Prostate gland (tissue), 2 donors: Measurements from ENCODE around the gene RAB6B. TPM values are rescaled to one million over a fixed set of nuclear protein-coding genes. Genes with fewer than 3 reads are reported as not detected.
A peak's percentile ranks its signal among the peaks of the same experiment; 100 is the strongest.

Experiments used
- DNase-seq: peaks from one replicate; pipeline ENCODE4 v3.0.0-alpha.2; 2019; ENCODE audit warnings: low spot score
- H3K27ac ChIP-seq, 2 donors: fragments of 200-600 bp; sonication (generic); 2 replicates each; pipeline ENCODE4 v1.5.1; 2017 to 2019
- H3K27me3 ChIP-seq: fragments of 200-600 bp; sonication (generic); replicated peaks from 2 replicates; pipeline ENCODE4 v1.5.1; 2019; ENCODE audit not compliant: insufficient read depth
- H3K36me3 ChIP-seq, 2 donors: fragments of 200-600 bp; sonication (generic); 1 replicate in 1 of 2; 2 replicates in 1 of 2; pipeline versions ENCODE4 v1.5.1 to v1.8.1; 2017 to 2019
- H3K4me1 ChIP-seq: fragments of 200-600 bp; sonication (generic); replicated peaks from 2 replicates; pipeline ENCODE4 v1.5.1; 2019
- H3K4me3 ChIP-seq, 2 donors: fragments of 200-600 bp; sonication (generic); 2 replicates each; pipeline ENCODE4 v1.5.1; 2017 to 2019
- H3K9me3 ChIP-seq: fragments of 200-600 bp; sonication (generic); 2 replicates; pipeline ENCODE4 v1.5.1; 2017
- POLR2A ChIP-seq: fragments of 450-650 bp; IDR thresholded peaks from one replicate; pipeline ENCODE4 v1.6.1; 2016; ENCODE audit warnings: antibody characterized with exemption, mild to moderate bottlenecking
- POLR2AphosphoS5 ChIP-seq: sonication (generic); formaldehyde crosslinking; IDR thresholded peaks from one replicate; pipeline ENCODE4 v1.6.1; 2017; ENCODE audit warnings: antibody characterized with exemption
- WGBS: methylation state at CpG from one replicate; pipeline ENCODE4 v1.1.5; 2018; 5-methylcytosine and 5-hydroxymethylcytosine counted together
- intact Hi-C: fragments of 100-400 bp; cut with DNase I; formaldehyde crosslinking; loops from one replicate; pipeline ENCODE4 v1.14.2; 2022
- total RNA-seq, 2 donors: library from RNA; depleted of rRNA; stranded (reverse); fragments of >200 nt; gene quantifications; one replicate each; pipeline ENCODE4 v1.1.0, GENCODE V29; 2016
- TF ChIP-seq, protein P1 (sequence below), 4 experiments: fragments of 200-600 bp in 2 of 4; fragments of 450-650 bp in 2 of 4; sonication (generic) in 2 of 4; IDR thresholded peaks; 1 replicate in 3 of 4; 2 replicates in 1 of 4; pipeline ENCODE4 v1.5.1; 2016 to 2019; ENCODE audit warnings: antibody characterized with exemption in 4 of 4, mild to moderate bottlenecking in 2 of 4, moderate library complexity in 2 of 4

Gene RAB6B
- total RNA-seq, 2 donors from 2014 or later, result 4.5 to 7.1 TPM

DNA sequence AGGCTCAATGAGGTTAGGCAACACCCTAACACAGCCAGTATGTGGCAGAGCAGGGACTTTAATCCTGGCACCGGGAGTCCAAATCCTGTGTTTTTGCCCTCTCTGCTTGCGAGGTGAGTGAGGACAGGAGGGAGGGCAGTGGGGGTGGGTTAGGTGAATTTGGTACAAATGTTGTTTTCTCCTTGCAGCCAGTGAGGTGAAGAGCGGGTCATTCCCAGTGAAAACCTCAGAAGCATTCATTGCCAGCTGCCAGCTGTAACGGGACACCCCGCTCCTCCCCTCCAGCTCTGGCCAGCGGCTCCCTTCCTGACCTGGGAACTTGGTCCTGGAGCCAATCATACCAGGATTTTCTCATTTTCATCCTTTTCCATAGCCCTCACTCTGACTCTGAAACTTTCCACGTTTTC is 45.7 kb upstream of the RAB6B start:
- H3K27ac ChIP-seq, result no peak overlapping the region
- no peaks in the 10 kb centered on the region for H3K9me3 ChIP-seq
- TF ChIP-seq, protein P1, sequence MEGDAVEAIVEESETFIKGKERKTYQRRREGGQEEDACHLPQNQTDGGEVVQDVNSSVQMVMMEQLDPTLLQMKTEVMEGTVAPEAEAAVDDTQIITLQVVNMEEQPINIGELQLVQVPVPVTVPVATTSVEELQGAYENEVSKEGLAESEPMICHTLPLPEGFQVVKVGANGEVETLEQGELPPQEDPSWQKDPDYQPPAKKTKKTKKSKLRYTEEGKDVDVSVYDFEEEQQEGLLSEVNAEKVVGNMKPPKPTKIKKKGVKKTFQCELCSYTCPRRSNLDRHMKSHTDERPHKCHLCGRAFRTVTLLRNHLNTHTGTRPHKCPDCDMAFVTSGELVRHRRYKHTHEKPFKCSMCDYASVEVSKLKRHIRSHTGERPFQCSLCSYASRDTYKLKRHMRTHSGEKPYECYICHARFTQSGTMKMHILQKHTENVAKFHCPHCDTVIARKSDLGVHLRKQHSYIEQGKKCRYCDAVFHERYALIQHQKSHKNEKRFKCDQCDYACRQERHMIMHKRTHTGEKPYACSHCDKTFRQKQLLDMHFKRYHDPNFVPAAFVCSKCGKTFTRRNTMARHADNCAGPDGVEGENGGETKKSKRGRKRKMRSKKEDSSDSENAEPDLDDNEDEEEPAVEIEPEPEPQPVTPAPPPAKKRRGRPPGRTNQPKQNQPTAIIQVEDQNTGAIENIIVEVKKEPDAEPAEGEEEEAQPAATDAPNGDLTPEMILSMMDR (IDR thresholded peaks at IDR 0.05), result no peak
- peak; percentile 32 for TF ChIP-seq POLR2AphosphoS5
- H3K36me3 ChIP-seq, result no peaks in the 10 kb centered on the region
- no peak for DNase-seq
- no peak overlapping the region for H3K4me3 ChIP-seq
- intact Hi-C loops, result no loop called here
- 27% methylated on average over 7 of the region's 7 CpGs for WGBS
- peaks cover 16% of the 10 kb centered on the region for H3K4me1 ChIP-seq
- no peaks in the 10 kb centered on the region for H3K27me3 ChIP-seq

DNA sequence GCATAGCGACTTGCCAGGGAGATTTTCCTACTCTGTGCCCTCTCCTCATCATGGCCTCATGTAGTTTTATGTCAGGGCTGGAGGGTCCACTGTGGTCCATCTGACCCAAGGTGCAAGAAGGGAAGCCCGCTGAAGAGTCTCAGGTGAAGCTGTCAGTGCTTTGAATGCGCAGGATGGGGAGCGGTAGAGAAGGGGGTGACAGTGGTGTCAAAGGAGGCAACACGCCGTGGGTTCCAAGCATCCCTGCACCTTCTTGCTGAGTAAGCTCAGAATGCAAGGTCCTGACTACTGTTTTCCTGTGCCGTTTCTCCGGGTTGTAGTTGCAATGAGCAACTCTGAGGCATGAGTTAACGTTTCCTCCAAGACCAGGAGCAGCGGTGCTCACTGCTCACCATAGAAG is 44.9 kb upstream of the RAB6B start:
- no peak for TF ChIP-seq POLR2A
- H3K9me3 ChIP-seq, result no peaks in the 10 kb centered on the region
- no peaks in the 10 kb centered on the region for H3K36me3 ChIP-seq
- 88% methylated on average over 10 of the region's 10 CpGs for WGBS
- intact Hi-C loops, result no loop called here
- H3K27me3 ChIP-seq, result no peaks in the 10 kb centered on the region
- H3K4me3 ChIP-seq, result no peak overlapping the region
- no peak for DNase-seq
- peaks cover 16% of the 10 kb centered on the region for H3K4me1 ChIP-seq
- no peak overlapping the region for H3K27ac ChIP-seq

DNA sequence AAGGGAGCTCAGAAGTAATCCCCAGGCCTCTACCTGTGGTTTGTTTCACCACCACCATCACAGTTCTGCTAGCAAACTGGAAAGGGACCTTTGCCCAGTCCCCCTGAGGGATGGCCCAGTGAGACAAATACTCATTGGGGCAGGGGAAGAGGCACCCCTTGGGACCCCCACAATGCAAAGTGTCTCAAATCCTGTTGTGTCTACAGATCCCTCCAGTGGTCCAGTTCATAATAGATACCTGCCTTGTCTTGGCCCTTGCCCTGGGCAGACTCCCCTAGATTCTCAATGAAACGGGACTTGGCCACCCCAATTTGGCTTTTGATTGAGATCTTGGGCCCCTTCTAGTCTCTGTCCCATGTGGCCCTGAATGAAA is 43.8 kb upstream of the RAB6B start:
- intact Hi-C loops, result loop anchor here (10.0 kb wide), 1 partner anchor 535 kb away; no protein-coding TSS in a partner anchor
- H3K4me1 ChIP-seq, result peaks cover 10% of the 10 kb centered on the region
- WGBS, result 89% methylated on average over 1 of the region's 1 CpG
- H3K27ac ChIP-seq, result no peak overlapping the region
- H3K9me3 ChIP-seq, result no peaks in the 10 kb centered on the region
- H3K4me3 ChIP-seq, result no peak overlapping the region
- no peaks in the 10 kb centered on the region for H3K36me3 ChIP-seq
- no peaks in the 10 kb centered on the region for H3K27me3 ChIP-seq
- TF ChIP-seq POLR2AphosphoS5 (no peak), POLR2A (no peak)
- TF ChIP-seq, protein P1 (IDR thresholded peaks at IDR 0.05), result no peak
- no peak for DNase-seq

DNA sequence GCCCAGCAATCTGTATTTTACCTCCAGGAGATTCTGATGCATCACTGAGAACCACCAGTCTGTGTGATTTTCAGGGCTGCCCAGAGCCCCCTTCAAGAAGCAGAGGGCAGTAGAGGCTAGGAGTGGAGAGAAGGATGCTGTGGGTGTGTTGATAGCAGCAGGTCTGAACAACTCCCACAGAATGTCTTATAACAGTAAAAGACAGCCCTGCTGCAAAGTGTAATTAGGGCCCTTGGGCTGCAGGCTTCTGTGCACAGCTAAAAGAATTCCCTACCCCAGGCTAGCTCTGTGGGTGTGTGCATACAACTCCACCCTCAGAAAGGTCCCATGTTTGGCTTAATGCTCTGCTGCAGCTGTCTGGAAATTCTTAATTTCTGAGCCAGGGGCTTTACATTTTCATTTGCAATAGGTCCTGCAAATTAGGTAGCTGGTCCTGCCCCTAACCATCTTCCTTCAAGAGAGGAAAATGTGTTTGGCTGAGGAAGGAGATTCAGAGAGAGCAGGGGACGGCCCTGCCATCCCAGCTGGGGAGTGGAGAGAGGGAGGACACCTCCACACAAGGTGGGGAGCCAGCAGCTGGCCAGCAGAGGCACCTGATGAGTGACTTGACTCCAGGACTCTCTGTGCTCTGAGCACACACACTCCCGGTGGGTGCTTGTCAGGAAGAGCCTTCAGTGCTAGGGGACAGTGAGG is 43.2 kb upstream of the RAB6B start:
- Histone ChIP-seq H3K36me3 (no peaks in the 10 kb centered on the region), H3K27me3 (no peaks in the 10 kb centered on the region), H3K9me3 (no peaks in the 10 kb centered on the region), H3K4me3 (no peak overlapping the region), H3K27ac (no peak overlapping the region), H3K4me1 (peaks cover 7% of the 10 kb centered on the region)
- no peak for DNase-seq
- no peak for TF ChIP-seq POLR2A
- TF ChIP-seq, protein P1 (IDR thresholded peaks at IDR 0.05), result no peak
- TF ChIP-seq POLR2AphosphoS5, result no peak
- intact Hi-C loops, result loop anchor here (10.0 kb wide), 1 partner anchor 536 kb away; no protein-coding TSS in a partner anchor
- 61% methylated on average over 2 of the region's 2 CpGs for WGBS

DNA sequence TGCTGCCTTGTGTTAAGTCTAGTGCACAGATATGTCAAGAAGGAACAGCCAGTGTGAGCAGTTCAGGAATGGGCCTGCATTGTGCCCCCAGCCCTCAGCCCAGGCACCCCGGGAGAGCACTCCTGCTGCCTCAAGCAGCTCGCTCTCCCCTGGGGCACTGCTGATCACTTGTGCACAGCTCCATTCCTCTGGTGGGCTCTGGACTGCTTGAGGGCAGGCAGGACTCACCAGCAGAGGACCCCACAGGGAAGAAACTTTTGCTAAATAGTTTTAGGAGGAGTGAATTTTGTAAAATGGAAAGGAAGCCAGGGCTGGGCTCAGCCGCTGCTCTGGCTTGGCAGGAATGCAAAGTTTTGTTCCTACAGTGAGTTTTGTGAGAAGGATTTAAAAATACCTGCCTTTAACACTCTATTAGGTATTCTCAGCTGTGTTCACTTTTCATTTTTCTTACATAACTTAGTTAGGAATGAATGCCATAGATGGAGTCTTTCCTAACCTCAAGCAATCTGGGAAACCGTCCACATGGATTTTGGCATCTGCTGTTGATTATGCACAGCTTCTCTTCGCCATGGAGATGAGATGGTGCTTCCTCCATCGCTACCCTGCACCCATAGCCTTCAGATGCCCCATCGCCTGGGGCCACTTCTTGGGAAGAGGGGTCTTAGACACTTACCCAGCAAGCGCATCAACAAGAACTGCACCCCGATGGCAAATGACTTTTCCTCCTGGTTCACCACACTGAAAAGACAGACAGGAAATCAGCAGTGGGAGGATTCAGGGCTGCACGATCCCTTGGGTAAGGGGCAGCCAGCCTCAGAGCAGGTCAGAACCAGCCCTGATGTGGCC is 42.3 kb upstream of the RAB6B start:
- 71% methylated on average over 10 of the region's 10 CpGs for WGBS
- no peak overlapping the region for H3K27ac ChIP-seq

More for the DNA sequence above, 42.3 kb upstream of the RAB6B start:
- no peaks in the 10 kb centered on the region for H3K4me1 ChIP-seq
- no peaks in the 10 kb centered on the region for H3K27me3 ChIP-seq
- TF ChIP-seq, protein P1 (IDR thresholded peaks at IDR 0.05), result no peak
- TF ChIP-seq POLR2AphosphoS5, result no peak
- no peak for TF ChIP-seq POLR2A
- no peaks in the 10 kb centered on the region for H3K9me3 ChIP-seq
- H3K36me3 ChIP-seq, result no peaks in the 10 kb centered on the region
- DNase-seq, result no peak
- no peak overlapping the region for H3K4me3 ChIP-seq
- intact Hi-C loops, result loop anchor here (10.0 kb wide), 1 partner anchor 537 kb away; no protein-coding TSS in a partner anchor
